NCI-H2029 (cell line): ENCODE measurements around the gene ADGRL2.

ENCODE experiments used
- DNase-seq: peaks from one replicate; lab custom pipeline; 2025; lab: John Stamatoyannopoulos, UW

The ADGRL2 gene

DNA sequence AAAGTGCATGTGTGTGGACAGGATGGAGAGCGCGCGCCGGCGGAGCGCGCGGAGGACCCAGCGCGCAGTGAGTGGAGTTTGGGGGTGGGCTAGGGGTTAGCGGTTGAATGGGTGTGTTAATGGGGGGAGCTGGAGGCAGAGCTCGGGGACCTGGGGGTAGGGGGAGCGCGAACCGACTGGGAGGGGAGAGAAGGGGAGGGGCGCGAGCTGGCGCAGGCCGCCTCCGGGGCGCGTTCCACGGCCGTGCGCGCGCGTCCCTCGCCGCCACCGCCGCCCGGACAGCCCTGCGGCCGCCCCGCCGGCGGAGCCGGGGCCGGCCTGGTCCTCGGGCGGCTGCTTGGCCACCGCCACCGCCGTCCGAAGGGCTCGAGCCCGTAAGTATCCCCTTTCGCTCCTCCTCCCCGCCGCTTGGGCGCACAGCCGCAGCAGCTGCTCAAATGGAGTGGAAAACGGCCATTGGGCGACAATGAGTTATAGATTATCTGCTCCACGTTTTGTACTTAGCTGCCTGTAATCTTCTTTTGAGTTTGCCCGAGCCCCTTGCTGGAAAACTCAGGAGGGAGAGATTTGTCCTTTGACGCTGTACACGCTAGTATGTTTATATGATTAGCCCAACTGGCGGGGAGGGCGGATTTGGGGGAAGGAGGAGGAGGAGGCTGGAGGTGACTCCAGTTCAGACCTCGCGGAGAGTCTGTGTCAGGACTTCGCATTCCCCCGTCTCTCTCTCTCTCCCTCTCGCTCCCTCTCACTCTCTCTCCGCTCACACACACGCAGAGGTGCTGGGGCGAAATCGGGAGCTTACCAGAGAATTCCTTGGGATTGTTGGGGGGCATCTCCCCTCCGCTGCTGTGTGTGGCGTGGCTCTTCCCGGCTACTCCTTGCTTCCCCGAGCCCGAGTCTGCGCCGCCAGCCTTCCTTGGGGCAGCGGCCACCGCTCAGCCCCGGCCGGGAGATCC is at the start of gene ADGRL2:
TSS of gene ADGRL2 (plus strand) at position 240 of the 956 bp plus-strand sequence. CDS start 36,051 bp downstream, outside the sequence.
- DNase-seq, result peak; percentile 43

DNA sequence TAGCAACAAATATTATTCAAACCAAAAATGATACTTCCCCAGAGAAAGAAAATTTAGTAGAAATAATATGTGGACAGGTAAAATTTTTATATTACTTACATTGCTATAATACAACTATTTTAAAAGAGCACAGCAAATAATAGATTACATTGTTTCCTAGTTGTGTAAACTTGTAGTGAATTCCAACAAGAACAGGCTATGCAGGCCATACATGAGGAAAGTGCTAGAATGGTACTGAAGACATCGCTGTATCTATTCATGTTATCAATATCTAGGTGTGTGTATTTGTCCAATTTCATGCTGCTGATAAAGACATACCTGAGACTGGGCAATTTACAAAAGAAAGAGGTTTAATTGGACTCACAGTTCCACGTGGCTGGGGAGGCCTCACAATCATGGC is 47.9 kb upstream of the ADGRL2 start:
- DNase-seq, result no peak

GRCh38 chr1:81754424-81754823 is 46.3 kb upstream of the ADGRL2 start:
- no peak for DNase-seq

DNA sequence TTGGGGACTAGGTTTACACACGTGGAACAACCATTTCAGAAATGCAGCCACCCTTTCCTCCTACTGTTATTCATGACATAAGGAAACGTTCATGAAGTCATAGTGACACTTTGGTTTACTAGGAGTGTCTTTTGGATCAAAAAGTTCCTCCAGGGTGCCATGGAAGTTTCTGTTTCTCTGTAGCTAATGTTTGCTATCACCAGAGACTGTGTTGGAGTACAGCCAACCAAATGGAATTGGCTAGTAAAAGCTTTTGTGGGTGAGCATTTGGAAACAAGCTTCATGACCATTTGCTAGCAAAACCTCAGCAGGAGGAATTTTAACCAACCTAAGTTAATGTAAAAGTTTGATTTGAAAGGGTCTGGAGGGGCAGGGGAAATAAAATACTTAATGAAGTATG is 43.9 kb upstream of the ADGRL2 start:
- DNase-seq, result no peak

- no peak for DNase-seq
Observed at GRCh38 chr1:81757398-81758020, 43.2 kb upstream of the ADGRL2 start.

GRCh38 chr1:81758181-81758580 is 42.6 kb upstream of the ADGRL2 start:
- DNase-seq, result no peak

DNA sequence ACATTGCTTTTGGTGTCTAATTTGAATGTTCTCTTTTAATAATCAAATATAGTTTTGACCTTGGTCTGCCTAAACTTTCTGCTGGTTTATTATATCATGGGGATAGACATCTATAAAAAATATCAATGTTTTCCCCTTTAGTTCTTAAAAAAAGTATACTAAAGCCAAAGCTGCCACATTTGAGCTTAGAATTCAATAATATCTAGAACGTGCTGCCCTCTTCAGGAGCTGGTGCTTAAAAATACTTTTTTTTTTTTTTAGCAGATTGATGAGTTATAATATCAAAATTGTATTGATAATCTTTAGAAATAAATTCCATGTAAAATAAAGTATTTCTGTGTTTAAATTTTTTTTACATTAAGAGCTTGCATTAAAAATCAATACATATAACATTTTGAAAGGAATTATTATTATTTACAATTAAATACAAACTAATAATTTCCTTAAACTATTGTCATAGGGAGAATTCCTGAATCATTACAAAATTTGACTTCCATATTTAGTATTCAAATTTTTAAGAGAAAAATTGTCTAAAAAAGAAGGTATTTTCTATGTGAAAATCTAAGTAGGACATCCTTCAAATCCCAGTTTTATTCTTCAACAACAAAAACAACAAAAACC is 40.1 kb upstream of the ADGRL2 start:
- DNase-seq, result no peak

DNA sequence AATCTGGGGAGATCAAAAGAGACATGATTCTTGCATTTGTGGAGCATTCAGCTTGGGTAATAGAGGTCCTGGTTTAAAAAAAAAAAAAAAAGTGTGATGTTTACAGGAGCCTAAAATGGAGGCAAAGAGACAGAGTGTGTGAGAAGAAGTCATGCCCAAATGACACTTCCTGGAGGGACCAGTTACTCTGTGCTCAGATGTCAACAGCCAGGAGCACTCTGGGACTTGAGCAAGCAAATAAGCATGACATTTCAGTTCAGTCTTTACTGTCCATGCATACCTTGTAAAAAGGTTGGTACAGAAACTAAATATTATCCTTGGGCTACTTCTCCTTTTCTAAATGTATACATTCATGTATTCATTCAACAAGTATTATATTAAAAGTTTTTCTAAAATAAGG is 25.2 kb upstream of the ADGRL2 start:
- no peak for DNase-seq

- DNase-seq, result no peak
Observed at GRCh38 chr1:81780705-81781454, 19.9 kb upstream of the ADGRL2 start.

DNA sequence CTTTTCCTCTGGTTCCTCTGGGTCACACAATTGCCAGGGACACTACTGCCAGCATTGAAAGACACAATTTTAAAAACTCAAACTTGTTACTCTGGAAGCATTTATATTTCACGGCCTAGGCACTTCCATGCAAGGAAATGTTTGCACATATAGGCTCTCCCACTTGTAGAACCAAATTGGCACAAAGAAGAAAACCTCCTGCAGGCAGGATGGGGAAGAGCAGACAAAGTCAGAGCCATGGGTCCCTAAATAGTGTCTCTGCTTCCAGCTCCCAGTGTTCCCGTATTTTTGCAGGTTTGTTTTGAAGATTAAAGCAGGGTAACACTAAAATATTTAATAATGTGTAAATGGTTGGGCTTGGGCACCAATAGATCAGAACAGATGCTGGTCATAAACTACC is 19.0 kb upstream of the ADGRL2 start:
- DNase-seq, result no peak

DNA sequence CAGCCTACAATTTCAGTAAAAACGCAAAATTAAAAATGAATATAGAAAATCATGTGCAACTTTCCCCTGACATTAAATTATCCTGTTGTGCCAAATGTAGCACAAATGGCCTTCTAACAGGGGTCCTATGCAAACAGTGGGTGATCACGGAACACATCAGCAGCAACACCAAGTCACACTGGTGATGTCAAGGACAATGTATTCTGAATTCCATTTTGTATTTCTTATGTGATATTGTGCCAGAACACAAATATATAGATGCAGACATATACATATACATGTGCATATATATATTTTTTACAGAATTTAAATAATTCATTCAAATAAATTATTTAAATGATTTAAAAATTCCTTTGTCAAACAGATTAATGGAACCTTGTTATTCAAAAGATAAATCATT is 8.6 kb upstream of the ADGRL2 start:
- DNase-seq, result no peak

GRCh38 chr1:81797701-81798100 is 3.0 kb upstream of the ADGRL2 start:
- DNase-seq, result no peak

GRCh38 chr1:81799939-81800694 is 617 bp upstream of the ADGRL2 start:
- no peak for DNase-seq

GRCh38 chr1:81801651-81802456 is 1.1 kb downstream of the ADGRL2 start:
- DNase-seq, result no peak

- DNase-seq, result no peak
Observed at GRCh38 chr1:81802457-81802706, 1.6 kb downstream of the ADGRL2 start.

- DNase-seq, result no peak
Observed at GRCh38 chr1:81802707-81803430, 2.1 kb downstream of the ADGRL2 start.

GRCh38 chr1:81803431-81804110 is 2.8 kb downstream of the ADGRL2 start:
- no peak for DNase-seq

- DNase-seq, result no peak
Observed at GRCh38 chr1:81804312-81804711, 3.6 kb downstream of the ADGRL2 start.
